ENCODE results near the gene ZC3H6. TPM values are rescaled to one million over a fixed set of nuclear protein-coding genes. Genes with fewer than 3 reads are reported as not detected.

Gene ZC3H6
- total and polyA plus RNA-seq, 2 of the 13 experiments (the other 11 are each of a cell fraction or from before 2014, with no cell fraction given): 0.71 to 0.93 TPM

- TF ChIP-seq ZNF691 (CRISPR knock-in tag; IDR thresholded peaks at IDR 0.05; ENCODE audit: borderline replicate concordance, low read depth) (no peak), HNRNPUL1 (IDR thresholded peaks at IDR 0.05; ENCODE audit: low read depth, low read length) (no peak), GATAD2A (CRISPR knock-in tag; IDR thresholded peaks at IDR 0.05) (peak; percentile 97), RBM22 (optimal IDR thresholded peaks at IDR 0.05; ENCODE audit: low read length) (no peak), THAP7 (CRISPR knock-in tag; IDR thresholded peaks at IDR 0.05) (no peak), DPF2 (CRISPR knock-in tag; IDR thresholded peaks at IDR 0.05; ENCODE audit: borderline replicate concordance, low read depth) (peak; percentile 97), CERS6 (CRISPR knock-in tag; IDR thresholded peaks at IDR 0.05) (no peak)
Observed at GRCh38 chr2:112314856-112315255, 39.5 kb downstream of the ZC3H6 start (continued).

- H3K9ac ChIP-seq (ENCODE audit: insufficient read depth, low read depth, low read length): no peak overlapping the region
- H4K20me1 ChIP-seq (ENCODE audit: insufficient read depth, low read length): no peaks in the 10 kb centered on the region
- no peak for FAIRE-seq
- BruUV-seq (replicated peaks): TSS peak; percentile 91
- H3K27me3 ChIP-seq (ENCODE audit: control insufficient read depth in 1 of 2, insufficient read depth in 2 of 2, low read length in 2 of 2): no peaks in the 10 kb centered on the region
- ChIA-PET CTCF (ENCODE audit: low intra/inter-chr PET ratio, low total read pairs) (no interaction called here), POLR2A (interaction anchor here (0.8 to 1.3 kb wide), 2 partner anchors 25 to 29 kb away, joined by 3 read pairs; no protein-coding TSS in a partner anchor)
- no peak overlapping the region for H2AFZ ChIP-seq (ENCODE audit: low read length)
- no peaks in the 10 kb centered on the region for H3K36me3 ChIP-seq (replicated peaks in 1 of 2; ENCODE audit: control insufficient read depth in 1 of 2, insufficient read depth in 2 of 2, low read length in 2 of 2)
- no peaks in the 10 kb centered on the region for H3K79me2 ChIP-seq (ENCODE audit: insufficient read depth, low read length)
- H3K27ac ChIP-seq (ENCODE audit: extremely low read length, insufficient read depth, low read length): peak overlapping the region; percentile 82
- intact Hi-C loops (cut with micrococcal nuclease; ENCODE audit: unreplicated experiment): no loop called here
- H3K4me1 ChIP-seq (ENCODE audit: insufficient read depth, low read length): peaks cover 74% of the 10 kb centered on the region
- H3K4me2 ChIP-seq (ENCODE audit: low read depth, low read length): peak overlapping the region; percentile 67
- DNase-seq (ENCODE audit: low spot score): peak; percentile 62
- peak; percentile 77 for ATAC-seq
- no peaks in the 10 kb centered on the region for H3K9me3 ChIP-seq (ENCODE audit: low read length)
- 4% methylated on average over 5 of the region's 5 CpGs for WGBS (ENCODE audit: low lambda C conversion rate)
- H3K4me3 ChIP-seq (replicated peaks in 1 of 3; ENCODE audit: insufficient read depth in 1 of 3, low read depth in 2 of 3, low read length in 3 of 3): peak overlapping the region in 2 of 3 experiments; percentile 23 to 39; a peak in 3 of 6 replicates
- in situ Hi-C loops (cut with HindIII; ENCODE audit: extremely low pct_ligation_motif_present, low pct_unique_long_range_greater_than_20kb): no loop called here
- TF ChIP-seq SIN3B (IDR thresholded peaks at IDR 0.05; ENCODE audit: low read length) (no peak), SATB2 (CRISPR knock-in tag; IDR thresholded peaks at IDR 0.05) (no peak), KDM2A (CRISPR knock-in tag; IDR thresholded peaks at IDR 0.05; ENCODE audit: borderline replicate concordance, low read depth) (no peak), RXRB (CRISPR knock-in tag; IDR thresholded peaks at IDR 0.05; ENCODE audit: borderline replicate concordance) (peak; percentile 68), ZNF354B (CRISPR knock-in tag; IDR thresholded peaks at IDR 0.05) (no peak), PRDM15 (CRISPR knock-in tag; IDR thresholded peaks at IDR 0.05) (no peak), ZNF775 (CRISPR knock-in tag; IDR thresholded peaks at IDR 0.05; ENCODE audit: borderline replicate concordance) (no peak), ETV6 (CRISPR knock-in tag; conservative IDR thresholded peaks at IDR 0.05) (no peak)
Observed at GRCh38 chr2:112317303-112318158, 42.1 kb downstream of the ZC3H6 start.
